SH-SY5Y (cell line): Measurements from ENCODE around the gene LRRC4C.

Experiments
- GATA2 ChIP-seq: IDR thresholded peaks from 2 replicates; pipeline ENCODE4 v1.6.1; 2011; ENCODE audit warnings: mild to moderate bottlenecking, low read depth, low read length
- GATA3 ChIP-seq: IDR thresholded peaks from 2 replicates; pipeline ENCODE4 v1.6.1; 2011; ENCODE audit warnings: low read depth, mild to moderate bottlenecking, low read length, moderate library complexity

DNA sequence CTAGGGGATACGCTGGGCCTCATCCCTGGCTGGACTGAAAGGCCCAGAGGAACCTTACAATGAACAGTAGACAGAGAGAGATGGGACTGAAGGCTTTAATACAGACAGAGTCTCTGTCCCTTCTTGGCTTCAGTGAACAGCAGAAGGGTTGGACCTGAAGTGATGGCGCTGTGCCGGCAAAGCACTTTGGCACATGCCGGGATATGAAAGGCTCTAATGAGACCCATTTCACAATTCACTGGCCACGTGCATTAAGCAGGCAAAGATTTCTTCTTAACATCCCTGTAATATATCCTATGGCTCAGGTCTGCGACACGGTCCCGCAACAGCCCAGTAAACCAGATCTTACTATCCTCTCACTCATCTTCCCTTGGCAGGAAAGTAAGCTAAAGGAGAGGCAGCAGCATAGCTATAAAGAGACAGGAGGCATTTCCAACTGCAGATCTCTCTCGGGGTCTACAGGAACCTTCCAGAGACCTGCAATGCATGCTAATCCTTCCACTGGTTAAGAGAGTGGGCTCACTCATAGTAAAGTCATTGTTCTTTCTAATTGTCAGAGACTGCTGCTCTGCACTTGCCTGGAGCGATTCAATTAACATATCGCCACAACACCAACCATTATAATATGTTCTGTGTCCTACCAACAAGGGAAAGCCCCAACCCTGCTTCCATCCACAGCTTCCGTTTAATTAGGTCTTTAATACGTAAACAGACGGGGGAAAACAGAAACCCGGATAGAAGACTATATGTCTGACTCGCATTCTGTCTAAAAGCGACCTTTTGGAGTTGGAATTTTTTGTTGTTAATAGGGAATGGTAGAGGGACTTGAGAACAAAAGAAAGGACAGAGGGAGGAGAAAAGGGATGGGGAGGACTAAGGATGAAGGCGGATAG lies 1179.0 kb downstream of the LRRC4C start:
- TF ChIP-seq GATA3, result no peak
- TF ChIP-seq GATA2, result no peak
